H1 (cell line): ENCODE data around the gene NLRP10. TPM values are rescaled to one million over a fixed set of nuclear protein-coding genes. Genes with fewer than 3 reads are reported as not detected.

Experiments
- CTCF ChIA-PET: fragments of 300-600 bp; sonication (Branson Sonifier 250); formaldehyde crosslinking; loops from one replicate; lab custom pipeline; 2021; ENCODE audit not compliant: partially characterized antibody; lab: Charles Lee
- POLR2A ChIA-PET: fragments of 300-600 bp; sonication (Branson Sonifier 250); formaldehyde crosslinking; loops from one replicate; lab custom pipeline; 2021; ENCODE audit warnings: inconsistent platforms; ENCODE audit not compliant: partially characterized antibody; lab: Charles Lee
- DNase-seq, 2 experiments: peaks; one replicate each; pipeline versions ENCODE4 v3.0.0 to v3.0.0-alpha.2; 2010 to 2022; ENCODE audit warnings: low spot score in 2 of 2, low read depth in 1 of 2, mixed read lengths in 1 of 2
- FAIRE-seq: peaks from 2 replicates; lab custom pipeline; 2011; peaks lifted over from hg19 to GRCh38; lab: Jason Lieb, UNC
- H2AFZ ChIP-seq: 2 replicates; pipeline ENCODE4 v1.8.1; 2012; ENCODE audit warnings: low read length, inconsistent platforms
- H2AK5ac ChIP-seq: 2 replicates; pipeline ENCODE4 v1.6.1; 2013; ENCODE audit warnings: low read depth, low read length
- H2BK120ac ChIP-seq: replicated peaks from 2 replicates; pipeline ENCODE3; 2013; ENCODE audit warnings: low read depth, low read length, inconsistent platforms
- H2BK12ac ChIP-seq: 2 replicates; pipeline ENCODE4 v1.6.1; 2013; ENCODE audit warnings: low read depth, low read length
- H2BK15ac ChIP-seq: 2 replicates; pipeline ENCODE4 v1.6.1; 2013; ENCODE audit warnings: low read length
- H2BK20ac ChIP-seq: 2 replicates; pipeline ENCODE4 v1.6.1; 2013; ENCODE audit warnings: low read length
- H2BK5ac ChIP-seq: 2 replicates; pipeline ENCODE4 v1.6.1; 2013; ENCODE audit warnings: low read depth, low read length
- H3K14ac ChIP-seq: 2 replicates; pipeline ENCODE4 v1.6.1; 2013; ENCODE audit warnings: inconsistent platforms; ENCODE audit not compliant: insufficient read length
- H3K18ac ChIP-seq: 2 replicates; pipeline ENCODE4 v1.6.1; 2013; ENCODE audit warnings: low read length; ENCODE audit errors: extremely low read depth
- H3K23ac ChIP-seq: 2 replicates; pipeline ENCODE4 v1.6.1; 2013; ENCODE audit warnings: inconsistent platforms; ENCODE audit not compliant: insufficient read length
- H3K23me2 ChIP-seq: 2 replicates; pipeline ENCODE4 v1.6.1; 2013; ENCODE audit warnings: low read depth, low read length
- H3K27ac ChIP-seq: 2 replicates; pipeline ENCODE4 v1.6.1; 2011; ENCODE audit warnings: low read depth, low read length, inconsistent platforms
- H3K27me3 ChIP-seq, 4 experiments: replicated peaks in 1 of 4; 1 replicate in 1 of 4; 2 replicates in 3 of 4; pipeline versions ENCODE4 v1.6.1 to v1.8.1; 2011 to 2013; ENCODE audit warnings: low read length in 3 of 4, mild to moderate bottlenecking in 3 of 4, inconsistent platforms in 2 of 4, mixed read lengths in 2 of 4, moderate library complexity in 1 of 4; ENCODE audit not compliant: control insufficient read depth in 3 of 4, insufficient read depth in 3 of 4; ENCODE audit errors: extremely low read depth in 1 of 4
- H3K36me3 ChIP-seq, 4 experiments: 2 replicates each; pipeline versions ENCODE4 v1.6.1 to v1.8.1; 2011 to 2013; ENCODE audit warnings: mild to moderate bottlenecking in 4 of 4, low read length in 3 of 4, moderate library complexity in 2 of 4, control low read depth in 1 of 4, inconsistent platforms in 1 of 4; ENCODE audit not compliant: insufficient read depth in 4 of 4, control insufficient read depth in 2 of 4
- H3K4ac ChIP-seq: replicated peaks from 2 replicates; pipeline ENCODE3; 2013; ENCODE audit warnings: low read length, low read depth, mixed read lengths, inconsistent platforms; ENCODE audit not compliant: insufficient read length
- H3K4me1 ChIP-seq, 4 experiments: replicated peaks in 1 of 4; 1 replicate in 1 of 4; 2 replicates in 3 of 4; pipeline versions ENCODE4 v1.6.1 to v1.8.1; 2011 to 2013; ENCODE audit warnings: low read length in 3 of 4, inconsistent platforms in 2 of 4, mixed read lengths in 1 of 4; ENCODE audit not compliant: insufficient read depth in 4 of 4, control insufficient read depth in 3 of 4
- H3K4me2 ChIP-seq, 2 experiments: 2 replicates each; pipeline versions ENCODE4 v1.6.1 to v1.8.1; 2011 to 2013; ENCODE audit warnings: low read depth in 2 of 2, low read length in 2 of 2, control low read depth in 1 of 2, inconsistent platforms in 1 of 2, mild to moderate bottlenecking in 1 of 2; ENCODE audit not compliant: insufficient read depth in 1 of 2
- H3K4me3 ChIP-seq, 4 experiments: fragments of 200-600, 300-600 bp in 1 of 4; sonication (generic), shearing (Covaris generic), sonication (Bioruptor Twin) in 1 of 4; 2 replicates each; pipeline versions ENCODE4 v1.5.1 to v1.8.1; 2011 to 2016; ENCODE audit warnings: low read length in 4 of 4, low read depth in 3 of 4, control low read depth in 2 of 4, inconsistent platforms in 2 of 4, mild to moderate bottlenecking in 2 of 4, mixed read lengths in 1 of 4, moderate library complexity in 1 of 4; ENCODE audit not compliant: insufficient read depth in 2 of 4; ENCODE audit errors: extremely low read depth in 1 of 4
- H3K56ac ChIP-seq: replicated peaks from 2 replicates; pipeline ENCODE3; 2013; ENCODE audit warnings: low read depth, mild to moderate bottlenecking, mixed read lengths, low read length, inconsistent platforms; ENCODE audit not compliant: insufficient read length
- H3K79me1 ChIP-seq: 2 replicates; pipeline ENCODE4 v1.6.1; 2013; ENCODE audit warnings: low read depth, low read length, control low read depth
- H3K79me2 ChIP-seq, 2 experiments: 2 replicates each; pipeline versions ENCODE4 v1.6.1 to v1.8.1; 2012 to 2013; ENCODE audit warnings: low read length in 2 of 2, mild to moderate bottlenecking in 2 of 2, inconsistent platforms in 1 of 2; ENCODE audit not compliant: insufficient read depth in 2 of 2, control insufficient read depth in 1 of 2
- H3K9ac ChIP-seq, 4 experiments: replicated peaks in 1 of 4; 1 replicate in 1 of 4; 2 replicates in 3 of 4; pipeline versions ENCODE4 v1.6.1 to v1.8.1; 2011 to 2013; ENCODE audit warnings: low read depth in 3 of 4, low read length in 3 of 4, control low read depth in 2 of 4, mild to moderate bottlenecking in 2 of 4, moderate library complexity in 2 of 4, inconsistent platforms in 1 of 4; ENCODE audit errors: extremely low read depth in 1 of 4
- H3K9me3 ChIP-seq, 2 experiments: 2 replicates each; pipeline versions ENCODE4 v1.6.1 to v1.8.1; 2012 to 2013; ENCODE audit warnings: mild to moderate bottlenecking in 2 of 2, moderate library complexity in 2 of 2, control low read depth in 1 of 2, inconsistent platforms in 1 of 2, low read depth in 1 of 2, low read length in 1 of 2, mixed read lengths in 1 of 2; ENCODE audit not compliant: insufficient read depth in 2 of 2
- H4K20me1 ChIP-seq, 2 experiments: replicated peaks in 1 of 2; 2 replicates each; pipeline versions ENCODE3 to v1.8.1; 2011 to 2013; ENCODE audit warnings: inconsistent platforms in 2 of 2, low read length in 2 of 2, mild to moderate bottlenecking in 1 of 2; ENCODE audit not compliant: insufficient read depth in 2 of 2, control insufficient read depth in 1 of 2
- H4K5ac ChIP-seq: 2 replicates; pipeline ENCODE4 v1.6.1; 2013; ENCODE audit warnings: low read length, low read depth, mixed read lengths, inconsistent platforms; ENCODE audit not compliant: insufficient read length
- H4K8ac ChIP-seq: 2 replicates; pipeline ENCODE4 v1.8.0; 2013; ENCODE audit warnings: mild to moderate bottlenecking, moderate library complexity, low read length, inconsistent platforms; ENCODE audit not compliant: insufficient read depth; ENCODE audit errors: extremely low read depth
- H4K91ac ChIP-seq: replicated peaks from 2 replicates; pipeline ENCODE3; 2013; ENCODE audit warnings: low read length, mixed read lengths, inconsistent platforms; ENCODE audit not compliant: insufficient read length
- ASH2L ChIP-seq: fragments of 200-600, 300-600 bp; sonication (generic); IDR thresholded peaks from one replicate; pipeline ENCODE4 v1.7.1; 2017; ENCODE audit warnings: low read length
- CEBPB ChIP-seq: IDR thresholded peaks from 2 replicates; pipeline ENCODE4 v1.6.1; 2012; ENCODE audit warnings: low read depth, low read length
- CHD1 ChIP-seq: IDR thresholded peaks from 2 replicates; pipeline ENCODE4 v1.6.1; 2012; ENCODE audit warnings: low read depth, low read length, improper control_type of control experiment
- CTBP2 ChIP-seq: IDR thresholded peaks from 2 replicates; pipeline ENCODE4 v1.7.0; 2011; ENCODE audit warnings: borderline replicate concordance, mild to moderate bottlenecking, moderate library complexity, mixed read lengths, low read length; ENCODE audit not compliant: insufficient read depth, insufficient read length
- EGR1 ChIP-seq: IDR thresholded peaks from 2 replicates; pipeline ENCODE4 v1.6.1; 2011; ENCODE audit warnings: low read depth, low read length, borderline replicate concordance
- KDM5A ChIP-seq: fragments of 200-600 bp; IDR thresholded peaks from 2 replicates; pipeline ENCODE4 v1.7.1; 2012; ENCODE audit warnings: mild to moderate bottlenecking, low read length, inconsistent platforms, mixed read lengths
- NANOG ChIP-seq: IDR thresholded peaks from 2 replicates; pipeline ENCODE4 v1.6.1; 2011; ENCODE audit warnings: low read length, low read depth, mild to moderate bottlenecking, inconsistent platforms; ENCODE audit not compliant: insufficient read depth, poor library complexity, severe bottlenecking
- POLR2A ChIP-seq, 2 experiments: IDR thresholded peaks; 1 replicate in 1 of 2; 2 replicates in 1 of 2; pipeline ENCODE4 v1.6.1; 2011; ENCODE audit warnings: low read depth in 2 of 2, low read length in 2 of 2, mild to moderate bottlenecking in 2 of 2; ENCODE audit errors: control extremely low read depth in 1 of 2
- SAP30 ChIP-seq: fragments of 300-600 bp; sonication (generic); IDR thresholded peaks from 2 replicates; pipeline ENCODE4 v1.7.1; 2012; ENCODE audit warnings: low read length, moderate library complexity, mild to moderate bottlenecking, inconsistent platforms; ENCODE audit not compliant: insufficient read depth, insufficient replicate concordance
- SIN3A ChIP-seq, 2 experiments: IDR thresholded peaks in 1 of 2; conservative IDR thresholded peaks in 1 of 2; 2 replicates each; pipeline ENCODE4 v1.6.1; 2011 to 2012; ENCODE audit warnings: low read length in 2 of 2, improper control_type of control experiment in 1 of 2, low read depth in 1 of 2, mild to moderate bottlenecking in 1 of 2
- SIRT6 ChIP-seq: IDR thresholded peaks from one replicate; pipeline ENCODE4 v1.7.1; 2012; ENCODE audit warnings: low read length, inconsistent platforms
- SP2 ChIP-seq: IDR thresholded peaks from 2 replicates; pipeline ENCODE4 v1.6.1; 2012; ENCODE audit warnings: mild to moderate bottlenecking, low read length, inconsistent platforms
- SRF ChIP-seq: IDR thresholded peaks from 2 replicates; pipeline ENCODE4 v1.6.1; 2011; ENCODE audit warnings: mild to moderate bottlenecking, low read depth, low read length, moderate library complexity
- TBP ChIP-seq: IDR thresholded peaks from 2 replicates; pipeline ENCODE4 v1.6.1; 2011; ENCODE audit warnings: low read depth, low read length, improper control_type of control experiment
- WGBS, 2 experiments: shearing (Covaris generic) in 1 of 2; methylation state at CpG; one replicate each; pipeline versions ENCODE4 v1.1.6 to v1.1.7; 2013 to 2015; ENCODE audit warnings: low lambda C conversion rate in 2 of 2, mixed read lengths in 2 of 2, inconsistent platforms in 1 of 2, low coverage in 1 of 2, missing lambda C conversion rate in 1 of 2; ENCODE audit not compliant: insufficient replicate concordance in 2 of 2, insufficient coverage in 1 of 2, insufficient read length in 1 of 2; ENCODE audit errors: extremely low coverage in 1 of 2, missing lambda C conversion rate in 1 of 2; 5-methylcytosine and 5-hydroxymethylcytosine counted together
- polyA plus RNA-seq, 7 experiments: library from polyadenylated mRNA; depleted of rRNA in 3 of 7; stranded (reverse) in 5 of 7; unstranded in 2 of 7; fragments of >200 nt in 5 of 7; fragments of 200-250 nt in 2 of 7; gene quantifications; 1 replicate in 5 of 7; 2 replicates in 1 of 7; 4 replicates in 1 of 7; pipeline versions ENCODE4 v1.2.1 to v1.2.3, GENCODE V29; 2011 to 2013; ENCODE audit warnings: missing spikeins in 2 of 7, mixed read lengths in 2 of 7
- total RNA-seq: library from RNA; stranded (reverse); fragmentation: NEBNext Ultra II Directional; extraction: Animal tissue kit (Norgen Biotek cat#: 25700); gene quantifications from 2 replicates; pipeline ENCODE4 v1.2.1, GENCODE V29; 2021

Gene NLRP10
- total and polyA plus RNA-seq, 2 of the 8 experiments (the other 6 are each of a cell fraction or from before 2014, with no cell fraction given): 0.71 TPM; not detected in 1

DNA sequence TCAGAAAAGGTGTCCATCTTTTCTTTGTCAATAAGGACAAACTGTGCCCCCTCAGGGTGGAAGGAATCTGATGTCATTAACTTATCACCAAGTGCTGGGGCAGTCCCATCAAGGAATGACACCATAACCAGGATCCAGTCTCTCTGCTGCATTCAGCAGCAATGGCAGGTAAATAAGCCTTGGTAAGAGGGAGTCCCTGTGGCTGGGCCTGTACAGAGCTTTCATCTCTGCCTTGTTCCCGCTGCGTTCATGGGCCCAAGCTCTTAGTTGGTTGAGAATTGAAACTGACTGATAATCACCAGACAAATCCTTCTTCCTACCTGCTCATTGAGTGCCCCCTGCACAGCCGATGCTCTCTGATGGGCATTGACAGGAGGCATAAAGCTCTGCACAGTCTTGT is 44.6 kb upstream of the NLRP10 start:
- no peaks in the 10 kb centered on the region for H3K79me1 ChIP-seq
- no peaks in the 10 kb centered on the region for H3K9me3 ChIP-seq
- no peak overlapping the region for H4K5ac ChIP-seq
- H4K91ac ChIP-seq: no peak overlapping the region
- POLR2A ChIA-PET: interaction anchor here (0.6 to 3.0 kb wide), 3 partner anchors 10 to 233 kb away, joined by 3 to 10 read pairs (median 4); no protein-coding TSS in a partner anchor
- 91% methylated on average over 3 of the region's 3 CpGs; no CpG with 5 or more reads in 1 of the 2 experiments for WGBS, 2 experiments
- H2AFZ ChIP-seq: no peak overlapping the region
- H3K4ac ChIP-seq: no peak overlapping the region
- H3K14ac ChIP-seq: no peak overlapping the region
- no peak overlapping the region for H3K23ac ChIP-seq
- no peaks in the 10 kb centered on the region for H4K20me1 ChIP-seq
- H2BK12ac ChIP-seq: no peak overlapping the region
- FAIRE-seq (no peak), DNase-seq (no peak)
- no peak overlapping the region for H2BK15ac ChIP-seq
- H3K18ac ChIP-seq: no peak overlapping the region
- no peak overlapping the region for H3K4me2 ChIP-seq
- no peaks in the 10 kb centered on the region for H3K79me2 ChIP-seq
- H3K23me2 ChIP-seq: no peaks in the 10 kb centered on the region
- no peak overlapping the region for H2AK5ac ChIP-seq
- no peaks in the 10 kb centered on the region for H3K36me3 ChIP-seq
- H3K4me1 ChIP-seq: no peaks in the 10 kb centered on the region
- no peak overlapping the region for H4K8ac ChIP-seq
- H2BK20ac ChIP-seq: no peak overlapping the region
- H2BK120ac ChIP-seq: no peak overlapping the region
- peaks cover 0 to 2% (median 0%) of the 10 kb centered on the region in 4 experiments; a peak in 1 of 7 replicates for H3K27me3 ChIP-seq
- no peak overlapping the region for H3K4me3 ChIP-seq
- H3K9ac ChIP-seq: no peak overlapping the region
- no peak overlapping the region for H2BK5ac ChIP-seq
- no peak overlapping the region for H3K56ac ChIP-seq
- CTCF ChIA-PET: interaction anchor here (1.0 to 15.7 kb wide), 6 partner anchors 9 to 183 kb away, joined by 3 to 769 read pairs (median 102); no protein-coding TSS in a partner anchor
- no peak overlapping the region for H3K27ac ChIP-seq
- no peak for TF ChIP-seq TBP
- TF ChIP-seq SRF: no peak
- TF ChIP-seq KDM5A: no peak
- TF ChIP-seq SIRT6: no peak
- TF ChIP-seq POLR2A (IDR thresholded peaks at IDR 0.05; ENCODE audit: control extremely low read depth in 1 of 2, low read depth in 2 of 2, low read length in 2 of 2): no peak
- no peak for TF ChIP-seq SAP30
- no peak for TF ChIP-seq ASH2L
- TF ChIP-seq SP2: no peak
- no peak for TF ChIP-seq SIN3A (conservative IDR thresholded peaks at IDR 0.05 in 1 of 2, IDR thresholded peaks at IDR 0.05 in 1 of 2; ENCODE audit: low read depth in 1 of 2, low read length in 2 of 2)
- TF ChIP-seq CTBP2: no peak
- TF ChIP-seq NANOG: no peak
- TF ChIP-seq EGR1: no peak
- no peak for TF ChIP-seq CHD1
- TF ChIP-seq CEBPB: no peak
